Colon (tissue), 2 donors: ENCODE results near the gene GARIN5B.

Experiments
- FAIRE-seq: peaks from 2 replicates; lab custom pipeline; 2012; peaks lifted over from hg19 to GRCh38; lab: Jason Lieb, UNC
- donor health status: control.
- donor health status: control.

GARIN5B gene

GRCh38 chr19:55370305-55370988 is 7.4 kb upstream of the GARIN5B start, which contains the start of gene IL11:
IL11 (minus strand) TSS chr19:55370463; CDS start chr19:55370310, 153 bp downstream.
- FAIRE-seq, result no peak

- no peak for FAIRE-seq
These were observed 6.7 kb upstream of the GARIN5B start for GRCh38 chr19:55369653-55370304.

GRCh38 chr19:55368701-55369563 is 5.9 kb upstream of the GARIN5B start:
- FAIRE-seq, result no peak

- no peak for FAIRE-seq
These were observed 5.0 kb upstream of the GARIN5B start for GRCh38 chr19:55368106-55368505.

- FAIRE-seq, result no peak
These were observed 3.7 kb upstream of the GARIN5B start for GRCh38 chr19:55366790-55367189.

GRCh38 chr19:55365964-55366363 is 2.9 kb upstream of the GARIN5B start:
- no peak for FAIRE-seq

- no peak for FAIRE-seq
These were observed 2.2 kb upstream of the GARIN5B start for GRCh38 chr19:55365245-55365644.

GRCh38 chr19:55362174-55362989 is 678 bp downstream of the GARIN5B start:
- FAIRE-seq, result no peak

GRCh38 chr19:55360902-55361301 is 2.2 kb downstream of the GARIN5B start:
- FAIRE-seq, result no peak

GRCh38 chr19:55358943-55359908 is 3.8 kb downstream of the GARIN5B start:
- no peak for FAIRE-seq

- no peak for FAIRE-seq
These were observed 4.6 kb downstream of the GARIN5B start for GRCh38 chr19:55358493-55358892.

- no peak for FAIRE-seq
These were observed 7.7 kb downstream of the GARIN5B start for GRCh38 chr19:55355213-55355821.

- no peak for FAIRE-seq
These were observed 8.3 kb downstream of the GARIN5B start, which contains the start of gene COX6B2 for GRCh38 chr19:55354698-55355212. COX6B2 (minus strand) TSS chr19:55354719; CDS start chr19:55354521, 198 bp downstream.

GRCh38 chr19:55353803-55354697 is 9.0 kb downstream of the GARIN5B start:
- FAIRE-seq, result no peak

GRCh38 chr19:55353356-55353802 is 9.7 kb downstream of the GARIN5B start:
- no peak for FAIRE-seq

GRCh38 chr19:55352549-55353145 is 10.4 kb downstream of the GARIN5B start:
- no peak for FAIRE-seq

- no peak for FAIRE-seq
These were observed 11.0 kb downstream of the GARIN5B start for GRCh38 chr19:55352040-55352439.

- no peak for FAIRE-seq
These were observed 12.3 kb downstream of the GARIN5B start for GRCh38 chr19:55350620-55351315.
